ENCODE results near the gene OR2A14. TPM values are rescaled to one million over a fixed set of nuclear protein-coding genes. Genes with fewer than 3 reads are reported as not detected.
A peak's percentile ranks its signal among the peaks of the same experiment; 100 is the strongest.
"Not testable (repeated sequence)": the region's sequence is repeated elsewhere in the genome, so short reads cannot be mapped to it uniquely, and the experiment has no call there.

The OR2A14 gene
- total RNA-seq, 1 donor from 2014 or later, result not detected

DNA sequence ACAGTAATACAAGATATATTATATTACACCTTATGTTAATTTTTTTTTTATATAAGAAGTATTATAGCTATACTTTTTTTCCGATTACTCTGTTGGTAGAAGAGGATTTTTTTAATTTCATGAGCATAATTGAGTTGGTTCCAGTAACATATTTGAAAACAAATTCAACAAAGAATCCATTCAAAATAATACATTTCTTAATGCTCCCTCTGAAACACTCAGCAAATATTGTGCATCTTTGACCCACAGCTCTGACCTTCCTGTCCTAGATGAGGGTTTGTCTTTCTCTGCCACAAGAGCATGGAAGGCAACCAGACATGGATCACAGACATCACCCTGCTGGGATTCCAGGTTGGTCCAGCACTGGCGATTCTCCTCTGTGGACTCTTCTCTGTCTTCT is 13.7 kb upstream of the OR2A14 start, which contains the start of gene OR2A2:
TSS of gene OR2A2 (plus strand) at position 301 of the 400 bp plus-strand sequence. CDS start at position 301, 0 bp downstream.
- no peaks in the 10 kb centered on the region for H3K36me3 Mint-ChIP-seq (ENCODE audit: insufficient read depth)
- H3K27ac Mint-ChIP-seq, result no peak within 1 kb of the TSS
- H3K4me3 Mint-ChIP-seq (ENCODE audit: low read depth), result no peak within 1 kb of the TSS
- no peaks in the 10 kb centered on the region for H3K9me3 Mint-ChIP-seq (ENCODE audit: low read depth)
- H3K4me1 Mint-ChIP-seq (ENCODE audit: low read depth), result no peaks in the 10 kb centered on the region
- no peaks in the 10 kb centered on the region for H3K27me3 Mint-ChIP-seq
- TF ChIP-seq, protein P1, sequence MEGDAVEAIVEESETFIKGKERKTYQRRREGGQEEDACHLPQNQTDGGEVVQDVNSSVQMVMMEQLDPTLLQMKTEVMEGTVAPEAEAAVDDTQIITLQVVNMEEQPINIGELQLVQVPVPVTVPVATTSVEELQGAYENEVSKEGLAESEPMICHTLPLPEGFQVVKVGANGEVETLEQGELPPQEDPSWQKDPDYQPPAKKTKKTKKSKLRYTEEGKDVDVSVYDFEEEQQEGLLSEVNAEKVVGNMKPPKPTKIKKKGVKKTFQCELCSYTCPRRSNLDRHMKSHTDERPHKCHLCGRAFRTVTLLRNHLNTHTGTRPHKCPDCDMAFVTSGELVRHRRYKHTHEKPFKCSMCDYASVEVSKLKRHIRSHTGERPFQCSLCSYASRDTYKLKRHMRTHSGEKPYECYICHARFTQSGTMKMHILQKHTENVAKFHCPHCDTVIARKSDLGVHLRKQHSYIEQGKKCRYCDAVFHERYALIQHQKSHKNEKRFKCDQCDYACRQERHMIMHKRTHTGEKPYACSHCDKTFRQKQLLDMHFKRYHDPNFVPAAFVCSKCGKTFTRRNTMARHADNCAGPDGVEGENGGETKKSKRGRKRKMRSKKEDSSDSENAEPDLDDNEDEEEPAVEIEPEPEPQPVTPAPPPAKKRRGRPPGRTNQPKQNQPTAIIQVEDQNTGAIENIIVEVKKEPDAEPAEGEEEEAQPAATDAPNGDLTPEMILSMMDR (IDR thresholded peaks at IDR 0.05; ENCODE audit: unreplicated experiment), result no peak
- no peak for DNase-seq (ENCODE audit: low spot score, unreplicated experiment)

DNA sequence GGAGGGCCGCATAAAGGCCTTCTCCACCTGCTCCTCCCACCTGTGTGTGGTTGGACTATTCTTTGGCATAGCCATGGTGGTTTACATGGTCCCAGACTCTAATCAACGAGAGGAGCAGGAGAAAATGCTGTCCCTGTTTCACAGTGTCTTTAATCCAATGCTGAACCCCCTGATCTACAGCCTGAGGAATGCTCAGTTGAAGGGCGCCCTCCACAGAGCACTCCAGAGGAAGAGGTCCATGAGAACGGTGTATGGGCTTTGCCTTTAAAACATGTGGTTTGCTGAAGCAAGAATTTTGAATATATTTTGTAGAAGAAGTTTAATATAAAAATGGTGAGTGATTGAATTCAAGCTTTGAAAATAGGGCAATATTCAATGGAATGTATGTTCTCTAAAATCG is 12.7 kb upstream of the OR2A14 start:
- H3K27me3 Mint-ChIP-seq, result no peaks in the 10 kb centered on the region
- no peak overlapping the region for H3K27ac Mint-ChIP-seq
- TF ChIP-seq, protein P1 (IDR thresholded peaks at IDR 0.05; ENCODE audit: unreplicated experiment), result no peak
- no peak overlapping the region for H3K4me3 Mint-ChIP-seq (ENCODE audit: low read depth)
- no peaks in the 10 kb centered on the region for H3K4me1 Mint-ChIP-seq (ENCODE audit: low read depth)
- H3K9me3 Mint-ChIP-seq (ENCODE audit: low read depth), result no peaks in the 10 kb centered on the region
- H3K36me3 Mint-ChIP-seq (ENCODE audit: insufficient read depth), result no peaks in the 10 kb centered on the region
- DNase-seq (ENCODE audit: low spot score, unreplicated experiment), result no peak

DNA sequence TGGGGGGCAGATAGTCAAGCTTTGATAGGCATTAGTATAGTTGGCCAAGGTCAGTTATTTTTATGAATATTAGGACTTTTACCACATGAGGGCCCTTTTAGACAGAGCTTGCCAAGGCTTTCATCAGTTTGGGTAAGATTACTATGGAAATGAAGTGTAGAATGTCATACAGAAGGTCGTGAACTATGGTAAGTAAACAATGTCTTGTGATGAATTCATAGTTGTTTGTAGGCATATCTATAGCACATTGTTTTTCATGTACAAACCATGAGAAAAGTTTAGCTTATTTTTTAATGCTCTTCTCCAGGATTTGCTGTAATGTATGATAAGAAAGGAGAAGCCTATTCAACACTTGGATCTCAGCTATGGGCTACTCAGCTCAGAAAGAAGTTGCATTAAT is 9.3 kb upstream of the OR2A14 start:
- no peak for DNase-seq (ENCODE audit: low spot score, unreplicated experiment)
- Mint-ChIP-seq H3K4me3 (ENCODE audit: low read depth) (no peak overlapping the region), H3K27ac (no peak overlapping the region), H3K36me3 (ENCODE audit: insufficient read depth) (no peaks in the 10 kb centered on the region), H3K4me1 (ENCODE audit: low read depth) (no peaks in the 10 kb centered on the region), H3K9me3 (ENCODE audit: low read depth) (no peaks in the 10 kb centered on the region), H3K27me3 (no peaks in the 10 kb centered on the region)
- TF ChIP-seq, protein P1 (IDR thresholded peaks at IDR 0.05; ENCODE audit: unreplicated experiment), result no peak

DNA sequence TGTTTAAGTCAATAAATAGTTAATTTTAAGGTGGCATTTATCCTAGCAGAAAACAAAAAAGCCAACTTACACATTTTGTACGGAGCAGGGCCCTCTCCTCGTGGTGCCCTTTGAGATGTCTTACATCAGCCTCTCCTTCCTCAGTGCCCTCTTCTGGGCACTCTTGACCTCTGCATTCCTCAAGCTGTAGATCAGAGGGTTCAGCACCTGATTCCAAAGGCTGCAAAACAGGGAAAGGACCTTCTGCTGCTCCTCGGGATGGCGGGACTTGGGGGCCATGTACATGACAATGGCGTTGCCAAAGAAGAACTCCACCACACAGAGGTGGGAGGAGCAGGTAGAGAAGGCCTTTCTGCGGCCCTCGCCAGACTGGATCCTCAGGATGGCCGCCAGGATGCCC is 4.6 kb upstream of the OR2A14 start:
- peaks cover 2% of the 10 kb centered on the region for H3K9me3 Mint-ChIP-seq (ENCODE audit: low read depth)
- H3K27ac Mint-ChIP-seq, result no peak overlapping the region
- no peaks in the 10 kb centered on the region for H3K4me1 Mint-ChIP-seq (ENCODE audit: low read depth)
- DNase-seq (ENCODE audit: low spot score, unreplicated experiment), result no peak
- TF ChIP-seq, protein P1 (IDR thresholded peaks at IDR 0.05; ENCODE audit: unreplicated experiment), result no peak
- H3K27me3 Mint-ChIP-seq, result no peaks in the 10 kb centered on the region
- H3K4me3 Mint-ChIP-seq (ENCODE audit: low read depth), result no peak overlapping the region
- H3K36me3 Mint-ChIP-seq (ENCODE audit: insufficient read depth), result no peaks in the 10 kb centered on the region

DNA sequence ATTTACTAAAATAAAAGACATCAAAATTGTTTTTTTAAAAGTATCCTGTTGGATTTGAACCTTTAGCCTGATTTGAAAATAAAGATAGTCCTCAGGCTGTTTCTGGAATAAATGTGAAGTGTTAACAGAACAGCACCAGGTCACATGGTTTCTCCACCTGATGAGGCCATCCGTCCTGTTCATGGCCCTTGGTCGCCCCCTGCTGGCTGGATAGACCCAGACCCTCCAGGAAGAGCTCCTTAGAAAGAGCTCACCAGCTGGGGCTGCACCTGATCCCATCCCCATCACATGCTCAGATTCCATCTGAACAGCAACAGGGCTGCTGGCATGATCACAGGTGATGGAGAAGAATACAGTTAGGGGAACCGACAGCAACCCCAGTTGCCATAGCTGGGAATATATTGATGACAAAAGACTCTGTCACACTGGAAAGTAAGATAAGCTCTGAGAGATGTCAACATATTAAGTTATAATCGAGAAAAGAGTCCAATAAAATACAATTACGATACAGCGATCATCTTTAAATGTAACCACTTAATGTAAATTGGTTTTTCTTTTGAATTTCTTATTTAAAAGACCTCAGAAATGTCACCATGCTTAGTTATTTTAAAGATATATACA is 4.8 kb downstream of the OR2A14 start:
- no peaks in the 10 kb centered on the region for H3K36me3 Mint-ChIP-seq (ENCODE audit: insufficient read depth)
- no peaks in the 10 kb centered on the region for H3K4me1 Mint-ChIP-seq (ENCODE audit: low read depth)
- no peaks in the 10 kb centered on the region for H3K9me3 Mint-ChIP-seq (ENCODE audit: low read depth)
- H3K27ac Mint-ChIP-seq, result no peak overlapping the region
- TF ChIP-seq, protein P1 (IDR thresholded peaks at IDR 0.05; ENCODE audit: unreplicated experiment), result peak; percentile 92
- no peaks in the 10 kb centered on the region for H3K27me3 Mint-ChIP-seq
- peak; percentile 84 for DNase-seq (ENCODE audit: low spot score, unreplicated experiment)
- no peak overlapping the region for H3K4me3 Mint-ChIP-seq (ENCODE audit: low read depth)

DNA sequence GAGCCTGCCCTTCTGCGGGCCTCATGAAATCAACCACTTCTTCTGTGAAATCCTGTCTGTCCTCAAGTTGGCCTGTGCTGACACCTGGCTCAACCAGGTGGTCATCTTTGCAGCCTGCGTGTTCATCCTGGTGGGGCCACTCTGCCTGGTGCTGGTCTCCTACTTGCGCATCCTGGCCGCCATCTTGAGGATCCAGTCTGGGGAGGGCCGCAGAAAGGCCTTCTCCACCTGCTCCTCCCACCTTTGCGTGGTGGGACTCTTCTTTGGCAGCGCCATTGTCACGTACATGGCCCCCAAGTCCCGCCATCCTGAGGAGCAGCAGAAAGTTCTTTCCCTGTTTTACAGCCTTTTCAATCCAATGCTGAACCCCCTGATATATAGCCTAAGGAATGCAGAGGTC is 6.6 kb downstream of the OR2A14 start:
- not testable (repeated sequence) for H3K36me3 Mint-ChIP-seq (ENCODE audit: insufficient read depth); H3K4me3 Mint-ChIP-seq (ENCODE audit: low read depth); H3K27ac Mint-ChIP-seq

More for the DNA sequence above, 6.6 kb downstream of the OR2A14 start:
- not testable (repeated sequence) for H3K9me3 Mint-ChIP-seq (ENCODE audit: low read depth); H3K4me1 Mint-ChIP-seq (ENCODE audit: low read depth); DNase-seq (ENCODE audit: low spot score, unreplicated experiment); H3K27me3 Mint-ChIP-seq

Data from progenitor cell of endocrine pancreas (in vitro differentiated cells).